GM15510 (cell line): ENCODE data around the gene SMTNL2.

Source experiments
- POLR2A ChIP-seq: IDR thresholded peaks from 3 replicates; pipeline ENCODE4 v1.6.1; 2011; ENCODE audit warnings: borderline replicate concordance; ENCODE audit not compliant: insufficient read length; ENCODE audit errors: extremely low read depth

The SMTNL2 gene

DNA sequence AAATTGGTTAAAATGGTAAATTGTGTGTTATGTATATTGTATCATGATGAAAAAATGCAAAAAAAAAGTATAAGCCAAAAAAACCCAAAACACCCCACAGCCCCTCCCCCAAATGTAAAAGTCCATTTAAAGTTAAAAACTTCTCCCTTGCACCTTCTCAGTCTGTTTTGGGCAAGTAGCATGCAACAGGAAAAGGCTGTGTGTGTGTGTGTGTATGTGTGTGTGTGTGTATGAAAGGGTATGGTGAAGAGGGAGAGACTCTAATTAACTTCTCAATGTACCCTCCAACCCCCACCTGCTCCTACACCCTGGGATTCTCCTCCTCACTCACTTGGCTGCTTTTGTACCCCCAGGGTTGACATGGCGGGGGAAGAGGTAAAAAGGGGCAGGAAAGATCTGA is 14.7 kb upstream of the SMTNL2 start:
- no peak for TF ChIP-seq POLR2A

DNA sequence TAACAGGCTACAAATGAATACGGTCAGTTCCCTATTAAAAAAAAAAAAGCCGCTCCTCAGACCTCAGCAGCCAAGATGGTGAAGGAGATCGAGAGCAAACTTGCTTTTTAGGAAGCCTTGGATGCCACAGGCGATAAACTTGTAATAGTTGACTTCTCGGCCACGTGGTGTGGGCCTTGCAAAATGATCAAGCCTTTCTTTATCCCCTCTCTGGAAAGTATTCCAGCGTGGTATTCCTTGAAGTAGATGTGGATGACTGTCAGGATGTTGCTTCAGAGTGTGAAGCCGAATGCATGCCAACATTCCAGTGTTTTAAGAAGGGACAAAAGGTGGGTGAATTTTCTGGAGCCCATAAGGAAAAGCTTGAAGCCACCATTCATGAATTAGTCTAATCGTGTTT is 12.2 kb upstream of the SMTNL2 start:
- TF ChIP-seq POLR2A: no peak

DNA sequence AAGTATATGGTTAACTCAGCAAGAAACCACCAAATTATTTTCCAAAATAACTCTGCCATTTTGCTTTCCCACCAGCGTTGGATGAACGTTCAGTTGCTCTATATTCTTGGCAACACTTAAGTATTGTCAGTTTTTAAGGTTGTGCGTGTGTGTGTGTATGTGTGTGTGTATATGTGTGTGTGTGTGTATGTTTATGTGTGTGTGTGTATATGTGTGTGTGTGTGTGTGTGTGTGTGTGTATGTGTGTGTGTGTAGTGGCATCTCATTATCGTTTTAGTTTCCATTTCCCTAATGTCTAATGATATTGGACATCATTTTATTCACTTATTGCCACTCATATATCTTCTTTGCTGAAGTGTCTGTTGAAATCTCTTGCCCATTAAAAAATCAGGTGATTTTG is 11.2 kb upstream of the SMTNL2 start:
- no peak for TF ChIP-seq POLR2A

DNA sequence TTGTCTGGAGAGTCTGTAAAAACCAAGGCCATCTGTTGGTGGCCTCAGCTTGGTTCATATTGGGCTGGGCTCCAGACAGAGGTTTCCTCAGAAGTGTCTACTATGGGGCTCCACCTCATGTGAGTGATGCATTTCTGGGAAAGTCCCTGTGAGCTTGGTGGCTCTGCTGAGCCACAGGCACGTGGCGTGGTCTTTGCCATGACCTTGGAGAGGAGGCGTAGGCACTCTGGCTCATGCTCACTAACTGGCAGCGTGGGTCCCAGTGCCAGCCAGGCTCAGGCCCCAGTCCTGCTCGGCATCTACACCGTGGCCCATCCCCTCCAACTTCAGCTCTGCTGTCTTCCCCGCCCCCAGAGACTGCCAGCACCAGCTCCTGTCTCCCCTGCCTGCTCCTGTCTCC is 10.7 kb upstream of the SMTNL2 start:
- TF ChIP-seq POLR2A: no peak

DNA sequence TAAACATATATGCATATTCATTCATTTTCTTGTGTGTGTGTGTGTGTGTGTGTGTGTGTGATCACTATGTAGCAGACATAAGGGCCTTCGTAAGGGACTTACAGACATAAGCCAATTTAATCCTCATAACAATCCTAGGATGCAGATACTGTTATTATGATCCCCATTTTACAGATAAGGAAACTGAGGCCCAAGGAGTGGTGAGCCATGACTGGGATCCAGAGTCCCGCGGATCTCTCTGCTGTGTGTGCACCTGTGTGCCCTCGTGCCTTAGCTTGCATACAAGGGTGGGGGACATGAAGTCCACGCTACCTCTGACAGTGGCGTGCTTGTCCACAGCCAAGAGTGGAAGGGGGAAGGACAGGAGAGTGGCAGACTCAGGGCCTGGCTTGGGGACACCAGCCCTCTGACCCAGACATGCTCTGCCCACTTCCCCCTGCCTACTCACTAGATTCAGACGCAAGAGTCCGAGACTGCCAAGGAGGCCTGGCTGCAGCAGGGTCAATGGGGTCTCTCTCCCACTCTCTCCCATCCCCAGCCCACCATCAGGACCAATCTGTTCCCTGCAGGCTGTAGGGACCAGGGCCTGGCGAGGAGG is 9.8 kb upstream of the SMTNL2 start:
- TF ChIP-seq POLR2A: no peak

DNA sequence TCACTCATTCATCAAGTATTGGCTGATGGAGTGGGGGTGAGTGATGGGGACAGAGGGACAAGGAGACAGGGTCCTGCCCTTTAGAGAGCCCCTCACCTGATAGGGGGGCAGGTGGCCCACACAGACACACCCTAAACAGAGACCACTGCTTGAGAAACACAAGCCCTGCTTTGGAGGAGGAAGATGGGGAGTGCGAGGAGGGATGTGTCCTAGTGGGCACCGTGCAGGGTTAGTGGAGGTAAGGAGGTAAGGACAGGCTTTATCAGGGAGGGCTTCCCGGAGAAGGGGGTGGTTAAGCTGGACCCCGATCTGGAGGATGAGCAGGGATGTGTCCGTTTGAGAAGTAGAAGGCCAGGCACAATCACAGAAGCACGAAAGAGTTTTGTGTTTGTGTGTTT is 8.2 kb upstream of the SMTNL2 start:
- TF ChIP-seq POLR2A: no peak

DNA sequence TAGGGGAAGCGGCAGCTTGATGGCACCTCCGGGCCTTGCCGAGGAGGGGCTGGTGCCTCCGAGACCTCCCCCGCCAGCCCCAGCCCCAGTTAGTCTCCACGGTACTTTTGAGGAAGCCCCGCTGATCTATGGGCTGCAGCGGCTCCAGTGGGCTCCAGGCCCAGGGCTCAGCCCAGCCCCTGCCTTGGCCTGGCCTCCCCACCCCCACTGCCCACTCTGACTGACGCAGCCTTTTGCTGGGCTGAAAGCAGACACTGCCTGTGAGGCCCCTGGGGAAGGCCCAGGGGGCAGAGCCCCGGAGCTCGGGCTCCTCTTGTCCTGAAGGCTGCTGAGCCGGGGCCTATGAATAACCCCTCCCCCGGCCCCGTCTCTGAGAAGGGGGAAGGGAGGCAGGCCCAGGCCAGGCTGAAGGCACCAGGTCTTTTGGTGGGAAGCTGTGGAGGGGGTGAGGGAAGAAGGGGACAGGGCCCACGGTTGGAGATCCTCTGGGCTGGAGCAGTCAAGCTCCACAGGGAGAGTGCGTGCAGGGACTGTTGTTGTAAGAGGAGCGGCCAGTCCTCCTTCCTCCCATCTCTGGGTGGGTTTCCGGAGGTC is 7.5 kb upstream of the SMTNL2 start:
- TF ChIP-seq POLR2A: no peak

DNA sequence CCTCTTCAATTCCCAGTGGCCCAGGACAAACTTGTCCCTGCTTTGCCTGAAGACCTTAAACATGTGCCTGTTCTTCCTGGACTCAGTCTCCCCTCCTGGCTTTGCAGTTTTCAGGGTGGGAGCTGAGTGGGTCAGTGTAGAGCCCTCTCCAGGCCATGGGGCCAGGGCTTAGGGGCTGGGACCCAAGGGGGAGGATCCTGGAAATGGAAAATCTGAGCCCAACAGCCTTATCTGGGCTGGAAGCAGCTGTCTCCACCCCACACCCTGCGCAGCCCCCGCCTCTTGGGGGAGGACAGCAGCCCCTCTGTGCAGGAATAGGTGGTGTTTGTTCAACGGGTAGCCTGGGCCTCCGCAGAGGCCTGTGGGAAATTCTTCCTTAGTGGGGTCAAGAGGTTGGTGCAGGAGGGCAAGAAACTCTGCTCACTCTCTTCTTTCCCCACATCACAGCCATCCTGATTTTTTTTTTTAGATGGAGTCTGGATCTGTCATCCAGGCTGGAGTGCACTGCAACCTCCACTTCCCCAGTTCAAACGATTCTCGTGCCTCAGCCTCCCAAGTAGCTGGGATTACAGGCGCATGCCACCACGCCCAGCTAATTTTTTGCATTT is 6.8 kb upstream of the SMTNL2 start:
- no peak for TF ChIP-seq POLR2A

DNA sequence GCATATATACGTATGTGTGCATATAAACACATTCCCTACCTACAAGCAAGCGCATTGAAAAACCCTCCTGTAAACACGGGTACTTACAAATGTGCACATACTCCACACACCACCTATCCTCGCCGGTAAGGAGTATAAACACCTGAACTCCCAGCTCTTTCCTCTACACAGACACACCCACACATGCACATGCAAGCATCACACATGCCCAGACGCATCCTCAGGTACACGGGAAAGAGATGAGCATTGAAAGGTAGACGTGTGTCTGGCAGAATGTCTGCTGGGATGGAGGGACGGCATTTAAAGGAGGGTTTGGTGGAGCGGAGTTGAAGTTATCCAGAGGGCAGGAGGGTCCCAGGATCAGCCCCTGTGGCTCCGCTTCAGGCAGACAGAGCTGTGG is 4.7 kb upstream of the SMTNL2 start:
- no peak for TF ChIP-seq POLR2A

DNA sequence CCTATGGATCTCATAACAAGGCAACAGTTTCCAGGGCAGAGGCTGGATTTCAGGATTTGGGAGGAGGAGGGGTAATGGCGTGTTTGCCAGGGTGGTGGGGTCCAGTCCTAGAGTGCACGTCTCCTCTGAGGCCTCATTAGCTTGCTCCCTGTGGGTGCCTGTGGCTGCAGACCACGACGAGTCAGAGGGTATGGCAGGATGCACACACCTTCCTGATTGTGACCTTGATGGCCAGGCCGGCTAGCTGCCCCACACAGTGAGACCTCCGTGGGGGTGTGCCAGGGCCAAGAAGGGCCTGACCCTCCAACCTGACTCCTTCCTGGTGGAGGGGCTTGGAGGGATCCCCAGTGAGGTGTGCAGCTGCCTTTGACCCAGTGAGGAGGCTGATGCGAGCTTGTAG is 4.0 kb upstream of the SMTNL2 start:
- TF ChIP-seq POLR2A: no peak

DNA sequence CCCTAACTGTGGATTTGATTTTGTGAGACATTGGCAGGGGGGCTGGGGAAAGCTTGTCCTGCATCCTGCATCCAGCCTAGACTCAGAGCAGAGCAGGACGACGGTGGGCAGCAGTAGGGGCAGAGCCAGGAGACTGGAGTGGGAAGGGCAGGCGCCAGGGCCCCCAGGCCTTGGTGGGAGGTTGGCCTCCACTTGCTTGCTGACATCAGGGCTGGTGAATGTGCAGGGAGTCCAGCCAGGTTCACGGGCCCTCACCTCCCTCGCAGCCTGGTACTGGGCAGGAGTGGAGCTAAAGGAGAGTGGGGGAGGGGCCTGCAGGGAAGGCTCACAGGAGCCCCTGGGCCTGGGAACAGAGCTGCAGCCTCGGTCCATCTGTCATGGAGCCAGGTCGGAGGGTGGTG is 2.2 kb upstream of the SMTNL2 start:
- TF ChIP-seq POLR2A: no peak

DNA sequence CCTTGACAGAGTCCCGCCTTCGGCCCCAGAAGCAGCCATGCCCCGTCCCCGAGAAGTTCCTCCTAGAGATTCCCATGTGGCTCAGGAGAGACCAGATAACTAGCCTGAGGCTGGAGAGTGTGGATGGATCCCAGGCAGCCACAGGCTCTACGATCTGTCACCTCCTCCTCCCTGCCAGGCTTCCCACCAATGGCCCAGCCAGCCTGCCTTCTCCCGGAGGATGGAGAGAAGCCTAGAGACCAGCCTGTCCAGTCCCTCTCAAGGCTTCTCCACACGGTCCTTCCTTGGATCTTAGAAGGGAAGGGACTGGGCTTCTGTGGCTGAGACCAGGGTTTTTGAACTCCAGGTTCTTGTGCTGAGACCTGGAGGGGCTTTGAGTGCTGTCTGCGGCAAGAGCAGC is 1.6 kb upstream of the SMTNL2 start:
- no peak for TF ChIP-seq POLR2A

DNA sequence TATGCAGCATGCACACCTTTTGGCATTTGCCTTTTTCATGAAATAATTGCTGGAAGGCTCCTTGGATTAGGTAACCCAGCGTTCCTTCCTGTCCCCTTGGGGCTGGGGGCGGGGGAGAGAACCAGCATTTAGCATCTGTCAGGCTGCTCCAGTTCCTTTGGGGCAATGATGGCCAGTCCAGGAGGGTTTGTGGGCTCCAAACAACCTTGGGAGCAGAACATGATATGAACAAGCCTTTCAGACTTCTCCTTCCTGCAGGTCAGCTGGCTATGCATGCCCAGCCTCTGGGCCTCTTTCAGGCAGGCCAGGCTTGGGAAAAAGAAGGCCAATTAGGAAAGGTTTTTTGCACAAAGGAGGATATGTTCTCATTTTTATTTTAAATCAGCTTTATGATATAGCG is 1.1 kb upstream of the SMTNL2 start:
- TF ChIP-seq POLR2A: no peak

DNA sequence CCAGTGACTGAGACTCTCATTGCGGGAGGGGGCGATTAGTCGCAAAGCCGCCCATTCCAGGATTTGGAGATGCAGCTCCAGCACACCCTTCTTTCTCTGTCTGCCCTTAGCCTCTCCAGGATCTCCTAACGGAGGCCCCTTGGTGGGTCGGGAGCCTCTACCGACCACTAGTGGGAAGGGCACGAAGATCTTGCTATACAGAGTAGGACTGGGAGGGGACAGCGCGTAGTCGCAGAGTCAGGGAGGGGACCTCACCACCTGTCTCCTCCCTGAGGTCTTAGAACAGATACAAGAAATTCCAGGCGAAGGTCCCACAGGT is 588 bp upstream of the SMTNL2 start:
- TF ChIP-seq POLR2A: no peak

DNA sequence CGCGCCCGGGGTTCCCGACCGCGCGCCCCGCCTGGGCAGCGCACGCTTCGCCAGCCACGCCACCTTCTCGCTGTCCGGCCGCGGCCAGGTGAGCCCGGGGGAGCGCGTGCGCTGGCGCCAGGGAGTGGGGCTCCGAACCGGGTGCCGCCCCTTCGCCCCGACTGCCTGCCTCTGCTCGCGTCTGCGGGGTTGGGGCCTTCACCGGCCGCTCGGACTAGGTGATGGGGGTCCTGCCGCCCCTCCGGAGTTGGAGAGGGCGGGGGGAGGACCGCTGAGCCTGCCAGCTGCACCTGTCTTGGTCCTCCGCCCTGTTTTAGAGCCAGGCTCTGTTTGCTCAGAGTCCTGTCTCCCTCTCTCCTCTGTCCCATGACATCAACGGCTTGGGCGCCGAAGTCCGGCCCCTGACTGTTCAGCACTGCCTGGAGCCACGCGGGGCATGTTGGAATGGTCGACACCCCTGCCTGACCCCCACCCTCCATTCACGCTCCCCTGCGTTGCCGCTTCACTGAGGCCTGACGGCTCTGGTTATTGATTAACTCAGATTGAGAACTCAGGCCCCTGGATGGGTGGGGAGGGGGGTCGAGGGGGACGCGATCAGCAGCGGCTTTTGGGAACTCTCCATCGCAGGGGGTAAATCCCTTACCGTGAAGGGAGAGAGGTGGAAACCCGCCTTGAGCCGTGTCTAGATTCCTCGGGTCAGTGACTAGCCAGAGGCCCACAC is 748 bp downstream of the SMTNL2 start:
- no peak for TF ChIP-seq POLR2A

DNA sequence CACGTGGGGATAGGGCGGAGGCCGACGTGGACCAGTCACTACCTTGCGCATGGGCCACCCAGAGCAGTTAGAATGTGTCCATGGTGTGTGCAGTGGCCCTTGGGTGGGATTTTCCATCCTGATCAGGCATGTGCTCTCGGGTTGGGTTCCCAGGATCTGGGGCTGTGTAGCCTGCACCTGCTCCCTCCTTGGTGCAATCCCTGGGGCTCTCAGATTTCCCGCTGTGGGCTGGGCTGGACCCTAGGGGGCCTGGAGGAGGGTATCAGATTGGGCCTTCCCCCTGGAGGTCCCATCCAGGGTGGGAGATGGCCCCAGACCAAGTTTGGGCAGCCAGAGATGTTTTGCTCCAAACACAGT is 1.3 kb downstream of the SMTNL2 start:
- TF ChIP-seq POLR2A: no peak
